GM18873 (cell line): ENCODE data around the gene CDH3.

Experiments
- ATAC-seq: cut with Tn5 transposase; IDR thresholded peaks from one replicate; pipeline ENCODE4 v1.9.1; 2021; ENCODE audit warnings: mild to moderate bottlenecking, moderate library complexity, moderate number of reproducible peaks; ENCODE audit not compliant: unreplicated experiment, low FRiP score

The CDH3 gene

GRCh38 chr16:68646953-68647659, 2.0 kb downstream of the CDH3 start:
- ATAC-seq, result no peak

GRCh38 chr16:68651136-68651535, 6.0 kb downstream of the CDH3 start:
- no peak for ATAC-seq

GRCh38 chr16:68652659-68653058, 7.5 kb downstream of the CDH3 start:
- ATAC-seq, result no peak

GRCh38 chr16:68655806-68656205, 10.7 kb downstream of the CDH3 start:
- no peak for ATAC-seq

GRCh38 chr16:68656751-68657150, 11.6 kb downstream of the CDH3 start:
- ATAC-seq, result no peak

- no peak for ATAC-seq
These were observed 13.3 kb downstream of the CDH3 start for GRCh38 chr16:68658341-68658973.

GRCh38 chr16:68658974-68659360, 13.9 kb downstream of the CDH3 start:
- no peak for ATAC-seq

- no peak for ATAC-seq
These were observed 14.6 kb downstream of the CDH3 start for GRCh38 chr16:68659412-68660358.

- no peak for ATAC-seq
These were observed 15.3 kb downstream of the CDH3 start for GRCh38 chr16:68660359-68660795.

GRCh38 chr16:68662035-68662434, 16.9 kb downstream of the CDH3 start:
- ATAC-seq, result no peak

GRCh38 chr16:68664297-68664696, 19.2 kb downstream of the CDH3 start:
- ATAC-seq, result no peak

GRCh38 chr16:68665501-68665900, 20.4 kb downstream of the CDH3 start:
- ATAC-seq, result no peak

- no peak for ATAC-seq
These were observed 23.2 kb downstream of the CDH3 start for GRCh38 chr16:68668266-68668665.

GRCh38 chr16:68676113-68676860, 31.2 kb downstream of the CDH3 start:
- no peak for ATAC-seq

GRCh38 chr16:68681038-68681437, 35.9 kb downstream of the CDH3 start:
- ATAC-seq, result no peak

GRCh38 chr16:68685685-68686478, 40.8 kb downstream of the CDH3 start:
- no peak for ATAC-seq

GRCh38 chr16:68686905-68687304, 41.8 kb downstream of the CDH3 start:
- no peak for ATAC-seq

- ATAC-seq, result no peak
These were observed 44.8 kb downstream of the CDH3 start for GRCh38 chr16:68689921-68690320.

GRCh38 chr16:68695575-68695974, 50.5 kb downstream of the CDH3 start:
- no peak for ATAC-seq

GRCh38 chr16:68696514-68696913, 51.4 kb downstream of the CDH3 start:
- no peak for ATAC-seq
